OCI-LY3 (cell line): ENCODE data around the gene CES3.
A peak's percentile ranks its signal among the peaks of the same experiment; 100 is the strongest.

ENCODE experiments used
- H2AFZ ChIP-seq: fragments of 200-600, 300-600 bp; shearing (Covaris generic); 2 replicates; pipeline ENCODE4 v1.6.0; 2014; ENCODE audit warnings: antibody characterized with exemption, low read depth, low read length
- H3K27ac ChIP-seq: fragments of 200-600, 300-600 bp; sonication (generic); 2 replicates; pipeline ENCODE4 v1.5.1; 2014; ENCODE audit warnings: mild to moderate bottlenecking, low read length, moderate library complexity, mixed read lengths
- H3K27me3 ChIP-seq: fragments of 200-600, 300-600 bp; sonication (generic); 2 replicates; pipeline ENCODE4 v1.6.1; 2014; ENCODE audit warnings: low read depth, low read length, mixed read lengths
- H3K36me3 ChIP-seq: fragments of 200-600, 300-600 bp; sonication (generic); replicated peaks from 2 replicates; pipeline ENCODE3; 2014; ENCODE audit warnings: low read depth, low read length, mixed read lengths
- H3K4me1 ChIP-seq: fragments of 300-600, 200-600 bp; sonication (generic); 2 replicates; pipeline ENCODE4 v1.6.1; 2014; ENCODE audit warnings: low read length, mixed read lengths
- H3K4me2 ChIP-seq: fragments of 200-600, 300-600 bp; sonication (generic); 2 replicates; pipeline ENCODE4 v1.6.1; 2014; ENCODE audit warnings: low read length, mixed read lengths
- H3K4me3 ChIP-seq: fragments of 300-600, 200-600 bp; sonication (generic); 2 replicates; pipeline ENCODE4 v1.5.1; 2014; ENCODE audit warnings: antibody characterized with exemption, mild to moderate bottlenecking, low read length, moderate library complexity
- H3K79me2 ChIP-seq: fragments of 300-600, 200-600 bp; shearing (Covaris generic); 2 replicates; pipeline ENCODE4 v1.6.1; 2014; ENCODE audit warnings: mild to moderate bottlenecking, low read length, mixed read lengths
- H3K9ac ChIP-seq: fragments of 300-600, 200-600 bp; shearing (Covaris generic); 2 replicates; pipeline ENCODE4 v1.6.0; 2014; ENCODE audit warnings: mild to moderate bottlenecking, low read length, moderate library complexity
- H3K9me3 ChIP-seq: fragments of 200-600, 300-600 bp; shearing (Covaris generic); 2 replicates; pipeline ENCODE4 v1.6.1; 2014; ENCODE audit warnings: low read length, mixed read lengths; ENCODE audit not compliant: insufficient read depth
- H4K20me1 ChIP-seq: fragments of 200-600, 300-600 bp; sonication (generic); 2 replicates; pipeline ENCODE4 v1.6.1; 2016; ENCODE audit warnings: low read length, mixed read lengths; ENCODE audit not compliant: insufficient read depth
- CTCF ChIP-seq: fragments of 200-600, 300-600 bp; sonication (generic); IDR thresholded peaks from 2 replicates; pipeline ENCODE4 v1.5.1; 2014; ENCODE audit warnings: antibody characterized with exemption, low read length, low read depth
- EZH2phosphoT487 ChIP-seq: fragments of 200-600 bp; shearing (Covaris generic); IDR thresholded peaks from 2 replicates; pipeline ENCODE4 v1.6.1; 2018; ENCODE audit warnings: antibody characterized with exemption, mixed run types, low read depth

The CES3 gene

DNA sequence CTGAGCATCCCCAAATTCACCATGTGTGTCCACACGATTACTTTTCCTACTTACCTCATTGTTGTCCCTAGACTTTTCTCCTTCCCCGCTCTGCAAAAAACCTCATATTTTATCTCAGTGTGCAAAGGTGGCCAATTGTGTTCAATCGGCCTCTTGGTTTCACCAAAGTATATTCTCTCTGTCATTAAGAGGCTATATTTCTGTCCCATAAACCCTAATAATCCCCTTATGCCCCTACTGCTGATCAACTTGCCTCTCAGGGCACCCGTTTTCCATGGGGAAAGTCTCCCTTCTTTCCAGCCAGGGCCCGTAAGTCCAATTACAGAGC lies 14.1 kb upstream of the CES3 start:
- TF ChIP-seq CTCF (no peak), EZH2phosphoT487 (no peak)
- Histone ChIP-seq H3K27me3 (peaks cover 5% of the 10 kb centered on the region; the same call in 1 of the 2 replicates), H3K9ac (no peak overlapping the region), H3K9me3 (no peaks in the 10 kb centered on the region), H3K27ac (no peak overlapping the region), H2AFZ (peak overlapping the region; percentile 42; the same call in 1 of the 2 replicates), H3K79me2 (no peaks in the 10 kb centered on the region), H3K4me2 (peak overlapping the region; percentile 80; the same call in 1 of the 2 replicates), H4K20me1 (no peaks in the 10 kb centered on the region), H3K36me3 (peaks cover 6% of the 10 kb centered on the region), H3K4me3 (no peak overlapping the region), H3K4me1 (peaks cover 11% of the 10 kb centered on the region)

- peak overlapping the region; percentile 86 for H2AFZ ChIP-seq
- peaks cover 5% of the 10 kb centered on the region for H3K36me3 ChIP-seq
- peak overlapping the region; percentile 78 for H3K4me3 ChIP-seq
- H3K27ac ChIP-seq, result no peak overlapping the region
- TF ChIP-seq CTCF (peak; percentile 89), EZH2phosphoT487 (no peak)
- peak overlapping the region; percentile 53 for H3K9ac ChIP-seq
- peaks cover 5% of the 10 kb centered on the region; the same call in 1 of the 2 replicates for H3K27me3 ChIP-seq
- peak overlapping the region; percentile 80 for H3K4me2 ChIP-seq
- no peaks in the 10 kb centered on the region for H3K9me3 ChIP-seq
- no peaks in the 10 kb centered on the region for H4K20me1 ChIP-seq
- peaks cover 11% of the 10 kb centered on the region for H3K4me1 ChIP-seq
- H3K79me2 ChIP-seq, result no peaks in the 10 kb centered on the region
Observed at GRCh38 chr16:66947302-66948065, 13.6 kb upstream of the CES3 start.

DNA sequence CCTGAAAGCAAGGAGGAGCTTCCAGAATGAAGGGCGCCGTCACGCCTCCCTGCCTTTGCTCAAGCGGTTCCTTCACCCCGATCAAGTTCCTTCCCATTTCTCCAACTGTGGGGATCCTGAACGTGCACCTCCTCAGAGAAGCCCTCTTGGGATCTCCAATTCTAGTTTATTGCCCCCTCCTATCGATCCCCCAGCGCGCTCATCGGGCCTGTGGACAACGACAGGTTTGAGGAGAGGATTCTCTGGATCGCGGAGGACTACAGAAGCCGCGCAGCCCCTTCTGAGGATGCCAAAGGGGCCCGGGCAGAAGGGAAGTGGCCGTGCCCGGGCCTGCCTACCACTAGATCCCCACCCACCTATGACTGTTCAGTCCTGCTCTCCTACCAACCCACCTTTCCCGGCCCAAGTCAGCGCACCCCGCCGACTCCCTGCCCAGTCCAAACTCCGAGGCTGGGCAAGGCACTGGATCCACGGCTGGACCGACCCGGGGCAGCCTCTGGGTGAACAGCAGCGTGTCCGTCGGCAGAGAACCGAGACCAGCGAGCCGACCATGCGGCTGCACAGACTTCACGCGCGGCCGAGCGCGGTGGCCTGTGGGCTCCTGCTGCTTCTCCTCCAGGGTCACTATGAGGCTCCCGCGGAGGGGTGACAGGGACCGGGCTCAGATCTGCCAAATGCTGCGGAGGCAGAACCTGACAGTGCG lies 12.8 kb upstream of the CES3 start:
- Histone ChIP-seq H3K9me3 (no peaks in the 10 kb centered on the region), H2AFZ (peak overlapping the region; percentile 86), H4K20me1 (no peaks in the 10 kb centered on the region), H3K4me2 (peak overlapping the region; percentile 80), H3K79me2 (no peaks in the 10 kb centered on the region), H3K9ac (peak overlapping the region; percentile 53), H3K27me3 (peaks cover 5% of the 10 kb centered on the region; the same call in 1 of the 2 replicates), H3K4me1 (peaks cover 11% of the 10 kb centered on the region), H3K4me3 (peak overlapping the region; percentile 78), H3K36me3 (peaks cover 5% of the 10 kb centered on the region), H3K27ac (no peak overlapping the region)
- TF ChIP-seq EZH2phosphoT487, result no peak
- no peak for TF ChIP-seq CTCF

DNA sequence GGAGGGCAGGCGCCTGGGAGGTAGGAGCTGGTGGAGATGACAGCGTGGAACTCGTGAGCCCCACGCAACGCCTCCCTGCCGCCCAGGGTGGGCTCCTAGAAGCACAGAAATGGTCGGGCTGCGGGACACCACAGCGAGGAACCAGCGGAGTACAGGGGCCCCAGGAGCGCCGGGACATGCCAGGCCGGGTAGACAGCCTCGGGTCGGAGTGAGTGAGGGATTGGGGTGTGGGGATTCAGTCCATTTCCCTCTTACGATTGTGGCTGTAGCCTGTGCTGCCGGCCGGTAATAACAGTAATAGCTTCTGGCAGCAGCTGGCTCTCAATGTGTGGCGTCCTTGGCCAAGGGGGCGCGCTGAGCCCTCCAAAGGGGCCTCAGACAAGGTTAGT lies 12.2 kb upstream of the CES3 start:
- H3K4me1 ChIP-seq, result peaks cover 11% of the 10 kb centered on the region
- H3K79me2 ChIP-seq, result no peaks in the 10 kb centered on the region
- H3K36me3 ChIP-seq, result no peaks in the 10 kb centered on the region
- no peak overlapping the region for H3K9ac ChIP-seq
- H3K27ac ChIP-seq, result no peak overlapping the region
- H3K9me3 ChIP-seq, result no peaks in the 10 kb centered on the region
- peaks cover 5% of the 10 kb centered on the region; the same call in 1 of the 2 replicates for H3K27me3 ChIP-seq
- H3K4me2 ChIP-seq, result peak overlapping the region; percentile 80
- TF ChIP-seq EZH2phosphoT487 (no peak), CTCF (no peak)
- no peak overlapping the region for H3K4me3 ChIP-seq
- H2AFZ ChIP-seq, result no peak overlapping the region
- H4K20me1 ChIP-seq, result no peaks in the 10 kb centered on the region
